ENCODE measurements around the gene SIK1. TPM values are rescaled to one million over a fixed set of nuclear protein-coding genes. Genes with fewer than 3 reads are reported as not detected.
"Not testable (repeated sequence)": the region's sequence is repeated elsewhere in the genome, so short reads cannot be mapped to it uniquely, and the experiment has no call there.

SIK1 gene
- polyA plus RNA-seq, 3 donors: 0.64 to 66.4 (median 1.8) TPM

GRCh38 chr21:43379626-43380122, 47.3 kb downstream of the SIK1 start:
- not testable (repeated sequence) for H3K4me3 Mint-ChIP-seq

GRCh38 chr21:43376478-43376882, 50.5 kb downstream of the SIK1 start:
- WGBS (ENCODE audit: insufficient coverage): no CpG with 5 or more reads among the region's 10 CpGs
- no peaks in the 10 kb centered on the region for H3K9me3 Mint-ChIP-seq
- Histone ChIP-seq H2AFZ (ENCODE audit: insufficient read depth, low read depth, low read length, poor library complexity, severe bottlenecking) (no peak overlapping the region), H4K20me1 (ENCODE audit: insufficient read depth, low read length) (no peaks in the 10 kb centered on the region), H3K27me3 (ENCODE audit: control insufficient read depth in 2 of 2, insufficient read depth in 2 of 2, low read length in 2 of 2) (no peaks in the 10 kb centered on the region), H3K4me3 (replicated peaks in 1 of 3; ENCODE audit: low read depth in 2 of 3, low read length in 3 of 3) (no peak overlapping the region), H3K27ac (ENCODE audit: low read depth in 1 of 2, low read length in 2 of 2) (no peak overlapping the region), H3K4me2 (replicated peaks; ENCODE audit: extremely low read depth, low read length, poor library complexity, severe bottlenecking) (no peak overlapping the region), H3K9me3 (replicated peaks in 1 of 2; ENCODE audit: control insufficient read depth in 1 of 2, insufficient read depth in 1 of 2, low read length in 2 of 2) (no peaks in the 10 kb centered on the region), H3K4me1 (ENCODE audit: control insufficient read depth in 1 of 2, insufficient read depth in 2 of 2, low read length in 2 of 2) (no peaks in the 10 kb centered on the region), H3K36me3 (replicated peaks in 1 of 2; ENCODE audit: control insufficient read depth in 1 of 2, insufficient read depth in 2 of 2, low read length in 2 of 2) (no peaks in the 10 kb centered on the region), H3K9ac (ENCODE audit: insufficient read depth, low read length, poor library complexity, severe bottlenecking) (no peak overlapping the region), H3K79me2 (ENCODE audit: insufficient read depth, low read length) (no peaks in the 10 kb centered on the region)
- intact Hi-C loops (cut with micrococcal nuclease): no loop called here
- H3K4me3 Mint-ChIP-seq: no peak overlapping the region
- no peaks in the 10 kb centered on the region for H3K36me3 Mint-ChIP-seq
- H3K27me3 Mint-ChIP-seq (ENCODE audit: low read depth in 3 of 3): peaks cover 1 to 3% (median 3%) of the 10 kb centered on the region in 3 donors
- TF ChIP-seq CTCF (IDR thresholded peaks at IDR 0.05): no peak
- no peak for DNase-seq
- no peaks in the 10 kb centered on the region for H3K4me1 Mint-ChIP-seq
- H3K27ac Mint-ChIP-seq: no peak overlapping the region

More at GRCh38 chr21:43379626-43380122, 47.3 kb downstream of the SIK1 start:
- intact Hi-C loops (cut with micrococcal nuclease); H3K27ac ChIP-seq (ENCODE audit: low read depth in 1 of 2, low read length in 2 of 2); H3K9me3 ChIP-seq (replicated peaks in 1 of 2; ENCODE audit: control insufficient read depth in 1 of 2, insufficient read depth in 1 of 2, low read length in 2 of 2); H3K4me1 ChIP-seq (ENCODE audit: control insufficient read depth in 1 of 2, insufficient read depth in 2 of 2, low read length in 2 of 2); H3K27me3 Mint-ChIP-seq (ENCODE audit: low read depth in 3 of 3); H3K27ac Mint-ChIP-seq; H4K20me1 ChIP-seq (ENCODE audit: insufficient read depth, low read length); H3K36me3 ChIP-seq (replicated peaks in 1 of 2; ENCODE audit: control insufficient read depth in 1 of 2, insufficient read depth in 2 of 2, low read length in 2 of 2); H3K9me3 Mint-ChIP-seq; H3K36me3 Mint-ChIP-seq; DNase-seq; H3K4me2 ChIP-seq (replicated peaks; ENCODE audit: extremely low read depth, low read length, poor library complexity, severe bottlenecking); H3K4me1 Mint-ChIP-seq; H2AFZ ChIP-seq (ENCODE audit: insufficient read depth, low read depth, low read length, poor library complexity, severe bottlenecking); H3K9ac ChIP-seq (ENCODE audit: insufficient read depth, low read length, poor library complexity, severe bottlenecking); H3K27me3 ChIP-seq (ENCODE audit: control insufficient read depth in 2 of 2, insufficient read depth in 2 of 2, low read length in 2 of 2); H3K4me3 ChIP-seq (replicated peaks in 1 of 3; ENCODE audit: low read depth in 2 of 3, low read length in 3 of 3); H3K79me2 ChIP-seq (ENCODE audit: insufficient read depth, low read length): not testable (repeated sequence)
- WGBS (ENCODE audit: insufficient coverage): no CpG with 5 or more reads among the region's 16 CpGs
